Right lung (tissue), 5 donors: ENCODE data around the gene EYS. TPM values are rescaled to one million over a fixed set of nuclear protein-coding genes. Genes with fewer than 3 reads are reported as not detected.
A peak's percentile ranks its signal among the peaks of the same experiment; 100 is the strongest.

Experiments
- DNase-seq, 2 donors: peaks; one replicate each; pipeline ENCODE4 v3.0.0-alpha.2; 2013
- polyA plus RNA-seq, 5 donors: library from polyadenylated mRNA; unstranded; fragments of 120-200 nt; gene quantifications; one replicate each; pipeline versions ENCODE4 v1.2.1 to v1.2.3, GENCODE V29; 2013; ENCODE audit warnings: inconsistent platforms in 1 of 5, low replicate concordance in 1 of 5; ENCODE audit not compliant: insufficient read length in 5 of 5, insufficient read depth in 1 of 5

EYS gene
- polyA plus RNA-seq, 5 donors = 0.28 to 0.72 (median 0.54) TPM

- no peak for DNase-seq
These were observed 1076.1 kb downstream of the EYS start for GRCh38 chr6:64630901-64631300.

GRCh38 chr6:64622944-64623343 lies 1084.1 kb downstream of the EYS start:
- no peak for DNase-seq

GRCh38 chr6:64602993-64603392 lies 1104.0 kb downstream of the EYS start:
- no peak for DNase-seq

GRCh38 chr6:64591676-64592036 lies 1115.4 kb downstream of the EYS start:
- no peak for DNase-seq

GRCh38 chr6:64590965-64591675 lies 1115.9 kb downstream of the EYS start:
- no peak for DNase-seq

GRCh38 chr6:64589961-64590360 lies 1117.1 kb downstream of the EYS start:
- DNase-seq = no peak

GRCh38 chr6:64580346-64580745 lies 1126.7 kb downstream of the EYS start:
- no peak for DNase-seq

- DNase-seq = no peak
These were observed 1153.7 kb downstream of the EYS start for GRCh38 chr6:64553249-64553786.

- no peak for DNase-seq
These were observed 1159.3 kb downstream of the EYS start for GRCh38 chr6:64547594-64548268.

- DNase-seq = no peak
These were observed 1167.1 kb downstream of the EYS start for GRCh38 chr6:64539917-64540316.

GRCh38 chr6:64538722-64539121 lies 1168.3 kb downstream of the EYS start:
- DNase-seq = no peak

- no peak for DNase-seq
These were observed 1179.1 kb downstream of the EYS start for GRCh38 chr6:64527899-64528298.

- no peak for DNase-seq
These were observed 1184.2 kb downstream of the EYS start for GRCh38 chr6:64522859-64523258.

- DNase-seq = no peak
These were observed 1187.0 kb downstream of the EYS start for GRCh38 chr6:64520050-64520449.

- no peak for DNase-seq
These were observed 1190.6 kb downstream of the EYS start for GRCh38 chr6:64516393-64516792.

- DNase-seq = no peak
These were observed 1199.4 kb downstream of the EYS start for GRCh38 chr6:64507661-64508060.

GRCh38 chr6:64505312-64505711 lies 1201.7 kb downstream of the EYS start:
- DNase-seq = no peak

GRCh38 chr6:64504503-64504902 lies 1202.5 kb downstream of the EYS start:
- DNase-seq = peak; percentile 61 to 65

- DNase-seq = peak; percentile 42 to 60
These were observed 1204.2 kb downstream of the EYS start for GRCh38 chr6:64502801-64503200.

- no peak for DNase-seq
These were observed 1209.4 kb downstream of the EYS start for GRCh38 chr6:64497634-64498033.

- no peak for DNase-seq
These were observed 1217.3 kb downstream of the EYS start for GRCh38 chr6:64489763-64490162.

- DNase-seq = no peak
These were observed 1220.3 kb downstream of the EYS start for GRCh38 chr6:64486578-64487351.
